Panc1 (cell line): Measurements from ENCODE around the gene PHF13. TPM values are rescaled to one million over a fixed set of nuclear protein-coding genes. Genes with fewer than 3 reads are reported as not detected.

Experiments
- ATAC-seq: fragments of 200-7000 bp; cut with Tn5 transposase; 2 replicates; pipeline ENCODE4 v1.9.1; 2020; ENCODE audit warnings: mild to moderate bottlenecking, moderate library complexity
- BruUV-seq: library from RNA; stranded (reverse); fragments of 400-500 nt; replicated peaks from 2 replicates; lab custom pipeline; 2021; lab: Mats Ljungman, UMichigan
- CTCF ChIA-PET: fragments of 300-600 bp; sonication (Branson Sonifier 250); formaldehyde crosslinking; loops from one replicate; lab custom pipeline; 2022; ENCODE audit warnings: antibody characterized with exemption; lab: Charles Lee
- POLR2A ChIA-PET: fragments of 300-600 bp; sonication (Branson Sonifier 250); formaldehyde crosslinking; loops from one replicate; lab custom pipeline; 2022; ENCODE audit warnings: antibody characterized with exemption; lab: Charles Lee
- DNase-seq: peaks from one replicate; pipeline ENCODE4 v3.0.0-alpha.2; 2010; ENCODE audit warnings: low read depth, low spot score
- H3K27ac ChIP-seq: 2 replicates; pipeline ENCODE4 v1.5.1; 2011; ENCODE audit warnings: mild to moderate bottlenecking, low read length, inconsistent platforms
- H3K27me3 ChIP-seq: fragments of 200-500 bp; sonication (Bioruptor generic); 2 replicates; pipeline ENCODE4 v1.6.0; 2014; ENCODE audit warnings: low read length, inconsistent platforms; ENCODE audit not compliant: control insufficient read depth, insufficient read depth
- H3K36me3 ChIP-seq: fragments of 200-500 bp; sonication (Bioruptor generic); 2 replicates; pipeline ENCODE4 v1.5.1; 2014; ENCODE audit warnings: inconsistent platforms, mild to moderate bottlenecking, low read length, moderate library complexity; ENCODE audit not compliant: control insufficient read depth, insufficient read depth
- H3K4me1 ChIP-seq: 2 replicates; pipeline ENCODE4 v1.5.1; 2011; ENCODE audit warnings: inconsistent platforms, mild to moderate bottlenecking, low read length, moderate library complexity; ENCODE audit not compliant: control insufficient read depth, insufficient read depth
- H3K4me3 ChIP-seq, 2 experiments: 2 replicates each; pipeline ENCODE4 v1.5.1; 2011 to 2012; ENCODE audit warnings: low read depth in 2 of 2, low read length in 2 of 2, mild to moderate bottlenecking in 2 of 2, inconsistent platforms in 1 of 2, moderate library complexity in 1 of 2
- H3K9me3 ChIP-seq: fragments of 200-500 bp; sonication (Bioruptor generic); 2 replicates; pipeline ENCODE4 v1.5.1; 2014; ENCODE audit warnings: low read depth, mild to moderate bottlenecking, inconsistent platforms, low read length, moderate library complexity; ENCODE audit not compliant: control insufficient read depth, insufficient read depth
- POLR2AphosphoS5 ChIP-seq: IDR thresholded peaks from 2 replicates; pipeline ENCODE4 v1.6.1; 2012; ENCODE audit warnings: mild to moderate bottlenecking, low read depth, low read length, moderate library complexity
- SIN3A ChIP-seq: IDR thresholded peaks from 2 replicates; pipeline ENCODE4 v1.6.1; 2012; ENCODE audit warnings: low read depth, mild to moderate bottlenecking, low read length, moderate library complexity, borderline replicate concordance; ENCODE audit not compliant: insufficient read depth
- TCF7L2 ChIP-seq: IDR thresholded peaks from 2 replicates; pipeline ENCODE4 v1.6.1; 2011; ENCODE audit warnings: mild to moderate bottlenecking, low read depth, low read length, inconsistent platforms
- in situ Hi-C: cut with HindIII; loops from 2 replicates; pipeline ENCODE4 v1.10.0; 2016; ENCODE audit warnings: low sequenced_read_pairs, low pct_unique_long_range_greater_than_20kb
- intact Hi-C: fragments of 100-400 bp; cut with micrococcal nuclease; formaldehyde crosslinking; loops from one replicate; pipeline ENCODE4 v1.10.0; 2022; ENCODE audit not compliant: unreplicated experiment
- total RNA-seq: library from RNA; stranded (reverse); gene quantifications from one replicate; pipeline ENCODE4 v1.2.1, GENCODE V29; 2021; ENCODE audit not compliant: unreplicated experiment
- TF ChIP-seq, protein P1 (sequence below), 2 experiments: IDR thresholded peaks; 2 replicates each; pipeline ENCODE4 v1.6.1; 2011 to 2012; ENCODE audit warnings: low read depth in 2 of 2, control low read depth in 1 of 2, low read length in 1 of 2, mild to moderate bottlenecking in 1 of 2, moderate library complexity in 1 of 2; ENCODE audit not compliant: insufficient read depth in 1 of 2
- TF ChIP-seq, protein P2 (sequence below): fragments of 450-650 bp; IDR thresholded peaks from 2 replicates; pipeline ENCODE4 v1.5.1; 2017; ENCODE audit warnings: mild to moderate bottlenecking

Gene PHF13
- total RNA-seq, 1 experiment from 2014 or later: 41.8 TPM

DNA sequence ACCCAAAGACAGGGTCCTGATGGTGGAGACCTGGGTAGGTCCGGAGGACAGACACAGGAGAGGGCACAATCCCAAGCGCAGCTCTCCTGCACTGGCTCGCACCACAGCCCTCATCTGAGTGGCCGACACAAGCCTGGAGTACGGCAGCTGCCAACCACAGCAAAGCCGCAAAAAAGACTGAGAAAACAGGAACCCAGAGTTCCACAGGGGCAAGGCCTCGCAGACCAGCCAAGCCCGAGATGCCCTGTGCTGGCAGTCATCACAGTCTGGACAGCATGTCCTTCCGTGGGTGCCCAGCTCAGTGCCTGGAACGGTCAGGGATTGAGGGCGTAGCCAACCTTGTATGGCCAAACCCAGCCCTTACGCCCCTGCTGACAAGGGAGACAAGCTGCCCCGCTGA lies 22.3 kb upstream of the PHF13 start:
- no peak for ATAC-seq
- H3K27me3 ChIP-seq: no peaks in the 10 kb centered on the region
- H3K4me1 ChIP-seq: no peaks in the 10 kb centered on the region
- no peaks in the 10 kb centered on the region for H3K9me3 ChIP-seq
- intact Hi-C loops (no loop called here), in situ Hi-C loops (no loop called here)
- no peak for DNase-seq
- TF ChIP-seq, protein P1, sequence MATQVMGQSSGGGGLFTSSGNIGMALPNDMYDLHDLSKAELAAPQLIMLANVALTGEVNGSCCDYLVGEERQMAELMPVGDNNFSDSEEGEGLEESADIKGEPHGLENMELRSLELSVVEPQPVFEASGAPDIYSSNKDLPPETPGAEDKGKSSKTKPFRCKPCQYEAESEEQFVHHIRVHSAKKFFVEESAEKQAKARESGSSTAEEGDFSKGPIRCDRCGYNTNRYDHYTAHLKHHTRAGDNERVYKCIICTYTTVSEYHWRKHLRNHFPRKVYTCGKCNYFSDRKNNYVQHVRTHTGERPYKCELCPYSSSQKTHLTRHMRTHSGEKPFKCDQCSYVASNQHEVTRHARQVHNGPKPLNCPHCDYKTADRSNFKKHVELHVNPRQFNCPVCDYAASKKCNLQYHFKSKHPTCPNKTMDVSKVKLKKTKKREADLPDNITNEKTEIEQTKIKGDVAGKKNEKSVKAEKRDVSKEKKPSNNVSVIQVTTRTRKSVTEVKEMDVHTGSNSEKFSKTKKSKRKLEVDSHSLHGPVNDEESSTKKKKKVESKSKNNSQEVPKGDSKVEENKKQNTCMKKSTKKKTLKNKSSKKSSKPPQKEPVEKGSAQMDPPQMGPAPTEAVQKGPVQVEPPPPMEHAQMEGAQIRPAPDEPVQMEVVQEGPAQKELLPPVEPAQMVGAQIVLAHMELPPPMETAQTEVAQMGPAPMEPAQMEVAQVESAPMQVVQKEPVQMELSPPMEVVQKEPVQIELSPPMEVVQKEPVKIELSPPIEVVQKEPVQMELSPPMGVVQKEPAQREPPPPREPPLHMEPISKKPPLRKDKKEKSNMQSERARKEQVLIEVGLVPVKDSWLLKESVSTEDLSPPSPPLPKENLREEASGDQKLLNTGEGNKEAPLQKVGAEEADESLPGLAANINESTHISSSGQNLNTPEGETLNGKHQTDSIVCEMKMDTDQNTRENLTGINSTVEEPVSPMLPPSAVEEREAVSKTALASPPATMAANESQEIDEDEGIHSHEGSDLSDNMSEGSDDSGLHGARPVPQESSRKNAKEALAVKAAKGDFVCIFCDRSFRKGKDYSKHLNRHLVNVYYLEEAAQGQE (IDR thresholded peaks at IDR 0.05; ENCODE audit: insufficient read depth in 1 of 2, low read depth in 2 of 2, low read length in 1 of 2): no peak
- no peak for TF ChIP-seq POLR2AphosphoS5
- no peak for TF ChIP-seq TCF7L2
- no peak for TF ChIP-seq SIN3A
- TF ChIP-seq, protein P2, sequence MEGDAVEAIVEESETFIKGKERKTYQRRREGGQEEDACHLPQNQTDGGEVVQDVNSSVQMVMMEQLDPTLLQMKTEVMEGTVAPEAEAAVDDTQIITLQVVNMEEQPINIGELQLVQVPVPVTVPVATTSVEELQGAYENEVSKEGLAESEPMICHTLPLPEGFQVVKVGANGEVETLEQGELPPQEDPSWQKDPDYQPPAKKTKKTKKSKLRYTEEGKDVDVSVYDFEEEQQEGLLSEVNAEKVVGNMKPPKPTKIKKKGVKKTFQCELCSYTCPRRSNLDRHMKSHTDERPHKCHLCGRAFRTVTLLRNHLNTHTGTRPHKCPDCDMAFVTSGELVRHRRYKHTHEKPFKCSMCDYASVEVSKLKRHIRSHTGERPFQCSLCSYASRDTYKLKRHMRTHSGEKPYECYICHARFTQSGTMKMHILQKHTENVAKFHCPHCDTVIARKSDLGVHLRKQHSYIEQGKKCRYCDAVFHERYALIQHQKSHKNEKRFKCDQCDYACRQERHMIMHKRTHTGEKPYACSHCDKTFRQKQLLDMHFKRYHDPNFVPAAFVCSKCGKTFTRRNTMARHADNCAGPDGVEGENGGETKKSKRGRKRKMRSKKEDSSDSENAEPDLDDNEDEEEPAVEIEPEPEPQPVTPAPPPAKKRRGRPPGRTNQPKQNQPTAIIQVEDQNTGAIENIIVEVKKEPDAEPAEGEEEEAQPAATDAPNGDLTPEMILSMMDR: no peak
- ChIA-PET CTCF (no interaction called here), POLR2A (no interaction called here)
- BruUV-seq: no TSS peak
- H3K4me3 ChIP-seq: no peak overlapping the region
- no peak overlapping the region for H3K27ac ChIP-seq
- H3K36me3 ChIP-seq: peaks cover 2% of the 10 kb centered on the region; the same call in 1 of the 2 replicates

DNA sequence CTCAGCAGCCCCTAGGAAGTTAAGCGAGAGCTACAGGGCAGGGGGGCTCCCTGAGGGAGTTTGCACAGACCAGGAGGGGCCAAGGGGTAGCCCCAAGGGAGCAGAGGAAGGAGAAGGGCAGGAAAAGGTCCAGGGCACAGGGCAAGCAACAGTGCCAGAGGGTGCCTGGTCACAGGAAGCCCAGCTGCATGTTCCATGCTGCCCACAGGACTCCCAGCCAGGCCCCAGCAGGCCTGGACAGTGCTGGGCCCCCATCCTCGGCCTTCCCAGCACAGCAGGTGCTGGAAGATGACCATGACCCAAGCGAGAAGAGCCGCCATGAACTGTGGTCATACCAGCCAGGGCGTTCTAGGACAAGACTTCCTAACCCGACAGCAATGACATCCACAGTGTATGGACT lies 21.9 kb upstream of the PHF13 start:
- intact Hi-C loops: no loop called here
- no peaks in the 10 kb centered on the region for H3K27me3 ChIP-seq
- no peaks in the 10 kb centered on the region for H3K9me3 ChIP-seq
- no peak for ATAC-seq
- H3K36me3 ChIP-seq: peaks cover 2% of the 10 kb centered on the region; the same call in 1 of the 2 replicates
- POLR2A ChIA-PET: interaction anchor here (0.6 kb wide), 1 partner anchor 12 kb away, joined by 3 read pairs; the partner anchor contains the start of gene ZBTB48
- DNase-seq: no peak
- in situ Hi-C loops: no loop called here
- no peak overlapping the region for H3K4me3 ChIP-seq
- no peaks in the 10 kb centered on the region for H3K4me1 ChIP-seq
- no peak for TF ChIP-seq TCF7L2
- TF ChIP-seq, protein P2: no peak
- TF ChIP-seq, protein P1 (IDR thresholded peaks at IDR 0.05; ENCODE audit: insufficient read depth in 1 of 2, low read depth in 2 of 2, low read length in 1 of 2): no peak
- TF ChIP-seq SIN3A: no peak
- no peak for TF ChIP-seq POLR2AphosphoS5
- CTCF ChIA-PET: no interaction called here
- H3K27ac ChIP-seq: no peak overlapping the region
- no TSS peak for BruUV-seq
